Measurements from ENCODE around the gene SCFD2.

GRCh38 chr4:52843958-52844357 lies 521.9 kb downstream of the SCFD2 start:
- TF ChIP-seq RAD21 (conservative IDR thresholded peaks at IDR 0.05) (no peak), SMC3 (conservative IDR thresholded peaks at IDR 0.05; ENCODE audit: poor library complexity) (no peak), CTCF (IDR thresholded peaks at IDR 0.05; ENCODE audit: poor library complexity, severe bottlenecking) (no peak), REST (IDR thresholded peaks at IDR 0.05; ENCODE audit: borderline replicate concordance) (no peak), EZH2 (IDR thresholded peaks at IDR 0.05; ENCODE audit: borderline replicate concordance, insufficient read depth, low read length, poor library complexity, severe bottlenecking) (no peak), POLR2AphosphoS5 (IDR thresholded peaks at IDR 0.05) (no peak), TAF1 (IDR thresholded peaks at IDR 0.05; ENCODE audit: low read depth) (no peak)
